Lower leg skin (tissue), 3 donors: Measurements from ENCODE around the gene SLC39A2.
"Not testable (repeated sequence)": the region's sequence is repeated elsewhere in the genome, so short reads cannot be mapped to it uniquely, and the experiment has no call there.

Experiments used
- CTCF ChIP-seq, 3 donors: fragments of 450-650 bp; IDR thresholded peaks; one replicate each; pipeline ENCODE4 v1.5.1; 2016; ENCODE audit warnings: antibody characterized with exemption in 3 of 3, mild to moderate bottlenecking in 3 of 3, moderate library complexity in 2 of 3
- POLR2A ChIP-seq, 2 donors: fragments of 450-650 bp; IDR thresholded peaks; one replicate each; pipeline ENCODE4 v1.6.1; 2016 to 2017; ENCODE audit warnings: antibody characterized with exemption in 2 of 2, mild to moderate bottlenecking in 1 of 2, moderate library complexity in 1 of 2

- TF ChIP-seq CTCF, POLR2A (IDR thresholded peaks at IDR 0.05): not testable (repeated sequence)
Measured at GRCh38 chr14:20985650-20986049, 13.4 kb upstream of the SLC39A2 start.
